Retinal pigment epithelial cell (primary cell): ENCODE measurements around the gene AMDHD2.

ENCODE experiments used
- DNase-seq: peaks from one replicate; pipeline ENCODE4 v3.0.0-alpha.2; 2010; ENCODE audit warnings: low read depth
- H3K4me3 ChIP-seq: 2 replicates; pipeline ENCODE4 v1.5.1; 2011; ENCODE audit warnings: mild to moderate bottlenecking, low read length, control low read depth, moderate library complexity
- CTCF ChIP-seq: conservative IDR thresholded peaks from 2 replicates; pipeline ENCODE4 v1.5.1; 2011; ENCODE audit warnings: low read depth, low read length, control low read depth, inconsistent platforms

Gene AMDHD2

GRCh38 chr16:2520784-2521531 lies 787 bp downstream of the AMDHD2 start:
- H3K4me3 ChIP-seq, result peak overlapping the region; percentile 61
- no peak for DNase-seq
- peak; percentile 5 for TF ChIP-seq CTCF

GRCh38 chr16:2523801-2524231 lies 3.6 kb downstream of the AMDHD2 start:
- TF ChIP-seq CTCF, result no peak
- H3K4me3 ChIP-seq, result no peak overlapping the region
- DNase-seq, result no peak

- no peak overlapping the region for H3K4me3 ChIP-seq
- TF ChIP-seq CTCF, result no peak
- no peak for DNase-seq
Observed at GRCh38 chr16:2524339-2524938, 4.3 kb downstream of the AMDHD2 start.

GRCh38 chr16:2526135-2526534 lies 6.0 kb downstream of the AMDHD2 start:
- no peak for DNase-seq
- no peak for TF ChIP-seq CTCF
- no peak overlapping the region for H3K4me3 ChIP-seq

- H3K4me3 ChIP-seq, result no peak overlapping the region
- no peak for TF ChIP-seq CTCF
- DNase-seq, result no peak
Observed at GRCh38 chr16:2527071-2527783, 7.1 kb downstream of the AMDHD2 start.

- no peak for TF ChIP-seq CTCF
- no peak for DNase-seq
- no peak overlapping the region for H3K4me3 ChIP-seq
Observed at GRCh38 chr16:2527784-2528100, 7.6 kb downstream of the AMDHD2 start.
